Activated CD8-positive, alpha-beta memory T cell treated with anti-CD3 and anti-CD28 coated beads, Interleukin-2, amount 50 U/mL, for 1 hour (primary cell): ENCODE results near the gene SLC22A23.

ENCODE experiments used
- DNase-seq: peaks from one replicate; pipeline ENCODE4 v3.0.0-alpha.2; 2020; ENCODE audit errors: extremely low read depth

The SLC22A23 gene

GRCh38 chr6:3351829-3352524 lies 104.9 kb downstream of the SLC22A23 start:
- no peak for DNase-seq

- DNase-seq = no peak
Observed at GRCh38 chr6:3351105-3351676, 105.7 kb downstream of the SLC22A23 start.

GRCh38 chr6:3350252-3350796 lies 106.5 kb downstream of the SLC22A23 start:
- no peak for DNase-seq

GRCh38 chr6:3349388-3350251 lies 107.2 kb downstream of the SLC22A23 start:
- no peak for DNase-seq

GRCh38 chr6:3348821-3349220 lies 108.0 kb downstream of the SLC22A23 start:
- no peak for DNase-seq

- no peak for DNase-seq
Observed at GRCh38 chr6:3347826-3348225, 109.0 kb downstream of the SLC22A23 start.

GRCh38 chr6:3347247-3347646 lies 109.6 kb downstream of the SLC22A23 start:
- DNase-seq = no peak

GRCh38 chr6:3346476-3346875 lies 110.4 kb downstream of the SLC22A23 start:
- no peak for DNase-seq

- DNase-seq = no peak
Observed at GRCh38 chr6:3345836-3346235, 111.0 kb downstream of the SLC22A23 start.

- no peak for DNase-seq
Observed at GRCh38 chr6:3343089-3343883, 113.6 kb downstream of the SLC22A23 start.

- DNase-seq = no peak
Observed at GRCh38 chr6:3341467-3341866, 115.4 kb downstream of the SLC22A23 start.

GRCh38 chr6:3340894-3341293 lies 116.0 kb downstream of the SLC22A23 start:
- no peak for DNase-seq

GRCh38 chr6:3340358-3340802 lies 116.5 kb downstream of the SLC22A23 start:
- DNase-seq = no peak

GRCh38 chr6:3339811-3340210 lies 117.0 kb downstream of the SLC22A23 start:
- no peak for DNase-seq

GRCh38 chr6:3337521-3338350 lies 119.1 kb downstream of the SLC22A23 start:
- DNase-seq = no peak

- DNase-seq = no peak
Observed at GRCh38 chr6:3336859-3337515, 119.9 kb downstream of the SLC22A23 start.

GRCh38 chr6:3336066-3336786 lies 120.6 kb downstream of the SLC22A23 start:
- no peak for DNase-seq

GRCh38 chr6:3335169-3335568 lies 121.7 kb downstream of the SLC22A23 start:
- no peak for DNase-seq

GRCh38 chr6:3334555-3334954 lies 122.3 kb downstream of the SLC22A23 start:
- DNase-seq = no peak
